ENCODE results near the gene NHERF2. TPM values are rescaled to one million over a fixed set of nuclear protein-coding genes. Genes with fewer than 3 reads are reported as not detected.

The NHERF2 gene
- polyA plus RNA-seq, 3 donors from 2014 or later, result 0.54 to 1.4 TPM; not detected in 1

Other genes with a start within 250 kb of the NHERF2 start
- 10 to 100 TPM; 68.3 to 80.4 (median 77.6) TPM for gene SPSB3, start 244.3 kb upstream of the NHERF2 start, polyA plus RNA-seq
- 100 to 1,000 TPM; 106 to 151 (median 127) TPM for gene NUBP2, start 243.9 kb upstream of the NHERF2 start, polyA plus RNA-seq
- not detected for gene IGFALS, start 233.2 kb upstream of the NHERF2 start, polyA plus RNA-seq
- gene HAGH, start 200.1 kb upstream of the NHERF2 start, polyA plus RNA-seq, result 10 to 100 TPM; 53.0 to 54.7 (median 54.3) TPM
- 10 to 100 TPM; 22.7 to 35.4 (median 24.8) TPM for gene FAHD1, start 199.7 kb upstream of the NHERF2 start, polyA plus RNA-seq
- not detected for gene MEIOB, start 154.7 kb upstream of the NHERF2 start, polyA plus RNA-seq
- not detected for gene HS3ST6, start 108.5 kb upstream of the NHERF2 start, polyA plus RNA-seq
- gene MSRB1, start 83.7 kb upstream of the NHERF2 start, polyA plus RNA-seq, result 10 to 100 TPM; 34.0 to 66.5 (median 47.0) TPM
- not detected for gene RPL3L, start 72.2 kb upstream of the NHERF2 start, polyA plus RNA-seq
- 100 to 1,000 TPM; 201 to 232 (median 203) TPM for gene NDUFB10, start 67.4 kb upstream of the NHERF2 start, polyA plus RNA-seq
- 1,000 to 10,000 TPM; 2,221 to 2,989 (median 2,668) TPM for gene RPS2, start 62.1 kb upstream of the NHERF2 start, polyA plus RNA-seq
- not detected for gene RNF151, start 60.0 kb upstream of the NHERF2 start, polyA plus RNA-seq
- 10 to 100 TPM; 34.4 to 66.1 (median 59.8) TPM for gene TBL3, start 54.8 kb upstream of the NHERF2 start, polyA plus RNA-seq
- gene NOXO1, start 45.4 kb upstream of the NHERF2 start, polyA plus RNA-seq, result under 1 TPM in 1 of 3 donors, not detected in 2; 0.17 TPM
- 10 to 100 TPM; 38.4 to 52.0 (median 40.7) TPM for gene GFER, start 42.7 kb upstream of the NHERF2 start, polyA plus RNA-seq
- 1 to 10 TPM; 4.6 to 6.7 (median 6.4) TPM for gene SYNGR3, start 36.9 kb upstream of the NHERF2 start, polyA plus RNA-seq
- 10 to 100 TPM in 1 of 3 donors, 1 to 10 TPM in 2; 1.8 to 10.4 (median 2.9) TPM for gene ZNF598, start 17.1 kb upstream of the NHERF2 start, polyA plus RNA-seq
- not detected for gene NPW, start 7.1 kb upstream of the NHERF2 start, polyA plus RNA-seq
- 10 to 100 TPM; 26.4 to 31.6 (median 29.7) TPM for gene NTHL1, start 20.9 kb downstream of the NHERF2 start, polyA plus RNA-seq
- gene TSC2, start 21.1 kb downstream of the NHERF2 start, polyA plus RNA-seq, result 10 to 100 TPM; 18.0 to 50.1 (median 29.1) TPM
- 1 to 10 TPM; 2.7 to 6.7 (median 2.8) TPM for gene PKD1, start 109.0 kb downstream of the NHERF2 start, polyA plus RNA-seq
- gene RAB26, start 121.7 kb downstream of the NHERF2 start, polyA plus RNA-seq, result 1 to 10 TPM in 1 of 3 donors, under 1 TPM in 1, not detected in 1; 0.34 to 1.4 TPM
- gene TRAF7, start 128.9 kb downstream of the NHERF2 start, polyA plus RNA-seq, result 1 to 10 TPM; 5.2 to 6.9 (median 5.6) TPM
- not detected for gene CASKIN1, start 169.7 kb downstream of the NHERF2 start, polyA plus RNA-seq
- 10 to 100 TPM; 22.5 to 39.1 (median 36.9) TPM for gene MLST8, start 178.6 kb downstream of the NHERF2 start, polyA plus RNA-seq
- under 1 TPM in 2 of 3 donors, not detected in 1; 0.10 to 0.36 TPM for gene BRICD5, start 184.0 kb downstream of the NHERF2 start, polyA plus RNA-seq
- gene PGP, start 187.9 kb downstream of the NHERF2 start, polyA plus RNA-seq, result 10 to 100 TPM; 10.4 to 18.4 (median 17.7) TPM
- gene E4F1, start 196.7 kb downstream of the NHERF2 start, polyA plus RNA-seq, result 10 to 100 TPM in 2 of 3 donors, 1 to 10 TPM in 1; 8.4 to 18.6 (median 10.3) TPM
- gene DNASE1L2, start 209.5 kb downstream of the NHERF2 start, polyA plus RNA-seq, result not detected
- 10 to 100 TPM; 40.4 to 67.8 (median 42.2) TPM for gene ECI1, start 224.7 kb downstream of the NHERF2 start, polyA plus RNA-seq
- gene RNPS1, start 241.2 kb downstream of the NHERF2 start, polyA plus RNA-seq, result 100 to 1,000 TPM; 179 to 332 (median 189) TPM